GM21825 (cell line): ENCODE results near the gene CITED4.
"Not testable (repeated sequence)": the region's sequence is repeated elsewhere in the genome, so short reads cannot be mapped to it uniquely, and the experiment has no call there.

Experiments used
- ATAC-seq: cut with Tn5 transposase; IDR thresholded peaks from one replicate; pipeline ENCODE4 v1.9.1; 2021; ENCODE audit warnings: mild to moderate bottlenecking, moderate library complexity; ENCODE audit not compliant: unreplicated experiment

The CITED4 gene

DNA sequence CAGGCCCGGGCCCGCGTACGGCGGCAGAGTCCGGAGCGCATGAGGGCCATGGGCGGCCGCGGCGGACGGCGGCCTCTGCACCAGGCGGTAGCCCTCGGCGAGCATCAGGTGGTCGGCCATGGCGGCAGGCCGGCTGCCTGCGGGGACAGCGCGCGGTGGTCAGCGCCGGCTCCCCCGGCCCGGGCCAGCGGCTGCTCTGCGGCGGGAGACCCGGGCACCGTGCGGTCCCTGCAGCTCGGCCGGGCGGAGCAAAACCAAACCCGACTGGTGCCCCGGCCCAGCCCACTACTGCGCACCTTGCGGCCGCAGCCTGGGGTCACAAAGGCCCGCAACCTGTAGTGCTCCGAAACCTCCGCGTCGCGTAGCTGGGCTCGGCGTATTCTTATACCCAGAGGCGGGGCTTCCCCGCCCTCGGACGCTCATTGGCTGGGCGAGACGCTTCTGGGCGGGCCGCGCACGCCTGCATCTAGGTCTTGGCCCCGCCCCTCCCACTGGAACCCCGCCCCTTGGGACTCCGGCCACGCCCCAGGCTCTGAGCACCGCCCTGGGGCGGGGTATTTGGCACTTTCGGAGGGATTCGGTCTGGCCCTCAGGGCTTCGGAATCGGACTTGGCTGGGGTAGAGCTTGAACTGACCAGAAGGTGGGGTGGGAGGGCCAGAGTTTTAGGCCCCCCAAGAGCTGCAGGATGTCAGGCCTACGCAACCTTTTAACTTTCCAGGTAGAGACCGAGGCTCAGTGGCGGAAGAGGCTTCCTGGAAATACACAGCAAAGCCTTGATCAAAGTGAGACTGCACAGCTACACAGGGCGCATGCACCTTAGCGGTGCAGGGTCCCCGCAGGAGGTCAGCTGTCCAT is at the start of gene CITED4:
TSS of gene CITED4 (minus strand) at position 356 of the 856 bp plus-strand sequence. CDS start at position 120, 236 bp downstream.
- ATAC-seq: peak; percentile 93

DNA sequence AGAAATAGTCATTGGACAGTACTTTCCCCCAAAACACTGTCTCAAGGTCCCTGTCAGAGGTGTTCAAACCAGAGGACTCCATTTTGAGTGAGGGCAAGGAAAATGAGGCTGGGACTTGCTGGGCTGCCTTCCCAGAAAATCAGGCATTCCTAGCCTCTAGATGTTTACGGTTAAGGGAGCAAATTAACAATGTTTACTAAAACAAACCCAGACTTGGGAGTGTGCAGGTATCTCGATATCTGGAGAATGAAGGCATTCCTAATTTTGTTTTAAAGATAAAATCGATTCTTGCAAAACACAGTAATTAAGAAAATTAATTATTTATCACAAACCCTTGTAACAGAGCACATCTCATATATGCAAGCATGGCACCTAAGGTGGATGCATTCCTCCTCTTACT is 48.9 kb upstream of the CITED4 start:
- no peak for ATAC-seq

DNA sequence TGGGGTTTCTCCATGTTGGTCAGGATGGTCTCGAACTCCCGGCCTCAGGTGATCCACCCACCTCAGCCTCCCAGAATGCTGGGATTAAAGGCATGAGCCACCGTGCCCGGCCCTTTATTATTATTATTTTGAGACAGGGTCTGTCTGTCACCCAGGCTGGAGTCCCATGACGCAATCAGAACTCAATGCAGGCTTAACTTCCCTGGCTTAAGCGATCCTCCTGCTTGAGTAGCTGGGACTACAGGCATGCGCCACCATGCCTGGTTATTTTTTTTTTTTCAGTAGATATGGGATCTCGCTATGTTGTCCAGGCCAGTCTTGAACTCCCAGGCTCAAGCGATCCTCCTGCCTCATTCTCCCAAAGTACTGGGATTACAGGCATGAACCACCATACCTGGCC is 47.1 kb upstream of the CITED4 start:
- no peak for ATAC-seq

DNA sequence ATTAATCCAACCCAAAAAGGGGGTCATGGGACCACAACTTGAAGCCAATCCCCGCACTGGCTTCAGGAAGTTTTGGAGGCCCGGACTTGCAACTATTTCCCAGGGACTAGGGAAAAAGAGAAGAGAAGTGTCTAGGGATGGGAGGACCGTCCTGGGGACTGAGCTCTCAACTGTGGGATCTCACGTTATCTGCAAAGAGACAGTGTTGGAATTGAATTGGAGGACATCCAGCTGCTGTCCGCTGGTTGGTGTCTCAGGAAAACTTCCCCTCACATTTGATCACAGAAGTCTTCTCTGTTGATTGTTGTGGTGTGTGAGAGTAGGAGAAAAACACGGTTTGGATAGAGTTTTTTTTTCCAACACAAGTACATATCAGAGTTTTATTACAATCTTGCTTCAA is 46.2 kb upstream of the CITED4 start:
- no peak for ATAC-seq

DNA sequence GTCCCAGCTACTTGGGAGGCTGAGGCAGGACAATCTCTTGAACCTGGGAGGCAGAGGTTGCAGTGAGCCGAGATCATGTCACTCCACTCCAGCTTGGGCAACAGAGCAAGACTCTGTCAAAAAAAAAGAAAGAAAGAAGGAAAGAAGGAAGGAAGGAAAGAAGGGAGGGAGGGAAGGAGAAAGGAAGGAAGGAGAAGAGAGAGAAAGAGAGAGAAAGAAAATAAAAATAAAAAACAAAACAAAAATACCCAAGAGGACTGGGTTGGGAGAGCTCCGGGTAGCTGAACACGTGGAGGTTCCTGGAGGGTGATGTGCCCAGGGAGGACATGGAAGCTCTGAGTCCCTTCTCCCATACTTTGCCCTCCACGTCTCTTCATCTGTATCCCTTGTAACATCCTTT is 45.7 kb upstream of the CITED4 start:
- ATAC-seq: no peak

- ATAC-seq: no peak
Measured at GRCh38 chr1:40906781-40907400, 44.7 kb upstream of the CITED4 start.

- no peak for ATAC-seq
Measured at GRCh38 chr1:40905061-40905460, 42.9 kb upstream of the CITED4 start.

DNA sequence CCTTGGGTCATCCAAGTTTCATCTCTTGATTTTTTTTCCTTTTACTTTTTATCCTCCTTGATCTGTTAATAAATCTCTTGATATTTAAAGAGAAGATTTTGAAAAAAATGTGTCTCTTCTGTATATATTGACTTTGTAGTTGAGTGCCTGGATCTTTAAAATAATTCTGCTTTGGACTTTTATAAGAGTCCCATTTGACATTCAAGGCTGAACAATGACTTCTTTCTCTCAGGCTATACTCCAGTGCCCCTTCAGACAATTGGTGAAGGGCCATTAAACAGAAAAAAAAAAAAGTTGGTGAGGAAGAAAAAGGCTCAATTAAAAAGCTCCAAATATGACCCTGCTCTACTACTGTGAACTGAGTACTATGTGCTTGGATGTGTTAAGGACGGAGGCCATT is 40.9 kb upstream of the CITED4 start:
- no peak for ATAC-seq

DNA sequence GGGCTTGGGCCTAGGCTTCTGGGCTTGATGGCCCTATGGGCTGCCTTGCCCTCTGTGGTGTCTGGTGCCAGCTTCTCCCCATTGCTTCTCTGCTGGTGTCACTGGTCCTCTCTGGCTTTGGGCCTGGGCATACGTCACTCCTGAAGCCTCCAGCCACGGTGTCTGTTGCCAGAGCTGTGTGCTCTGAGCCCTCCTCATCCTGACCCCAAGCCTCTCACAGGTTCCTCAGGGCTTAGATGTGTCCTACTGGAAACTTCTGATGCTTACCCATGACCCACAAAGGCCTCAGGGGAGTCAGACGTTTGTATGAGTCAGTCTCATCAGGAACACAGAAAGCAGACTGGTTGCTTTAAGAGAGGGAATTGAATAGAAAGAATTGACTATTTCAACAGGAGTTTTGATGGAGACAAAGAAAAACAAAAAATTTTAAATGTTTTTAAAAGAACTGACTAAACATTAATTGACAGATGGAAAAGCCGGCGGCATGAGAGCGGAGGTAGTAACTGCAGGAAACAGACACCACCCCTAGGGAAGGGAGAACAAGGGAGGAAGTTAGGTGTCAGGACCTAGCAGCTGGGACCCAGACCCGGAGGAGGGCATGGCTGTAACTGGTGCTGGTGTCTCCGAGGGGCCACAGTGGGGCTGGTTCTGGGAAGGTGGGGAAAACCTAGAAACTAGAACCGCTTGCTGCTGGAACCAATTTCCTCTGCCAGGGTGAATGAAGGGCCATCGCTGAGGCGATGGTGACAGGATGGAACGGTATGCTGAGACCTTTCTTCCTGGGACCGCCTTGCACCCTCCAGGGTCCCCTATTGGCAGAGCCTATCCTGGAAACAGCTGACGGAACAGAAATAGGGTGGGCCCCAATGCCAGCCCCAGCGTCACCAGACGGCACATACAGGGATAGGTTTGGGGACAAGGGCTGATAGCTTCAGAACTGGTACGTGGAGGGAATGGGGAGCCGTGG is 40.0 kb upstream of the CITED4 start:
- no peak for ATAC-seq

DNA sequence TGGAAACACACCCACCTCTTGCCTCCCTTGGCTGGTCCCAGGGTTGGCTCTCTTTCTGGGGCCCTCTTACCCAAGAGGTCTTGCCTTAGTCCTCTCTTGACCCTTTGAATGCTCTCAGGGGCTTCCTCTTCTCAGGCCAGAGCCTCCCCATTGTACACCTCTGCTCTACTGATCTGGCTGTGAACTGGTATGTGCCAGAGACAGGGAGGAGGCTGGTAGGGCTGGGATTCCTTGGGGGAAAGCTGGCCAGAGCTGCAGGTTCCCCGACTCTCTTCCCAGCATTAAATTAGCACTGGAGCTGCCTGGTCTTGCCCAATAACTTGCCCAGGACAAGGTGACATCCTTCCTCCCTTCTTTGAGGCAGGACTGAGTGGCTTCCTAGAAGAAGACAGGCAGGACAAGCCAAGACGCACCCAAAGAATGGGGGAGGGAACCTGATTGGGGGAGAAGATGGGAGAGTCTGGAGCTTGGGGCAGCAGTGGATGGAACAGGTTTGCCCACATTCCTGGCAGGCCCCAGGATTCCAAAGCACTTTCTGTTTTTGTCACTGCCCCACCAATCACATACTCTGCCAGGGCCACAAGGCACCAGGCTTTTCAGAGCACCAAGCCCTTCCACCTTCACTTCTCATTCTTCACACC is 37.2 kb upstream of the CITED4 start:
- no peak for ATAC-seq

DNA sequence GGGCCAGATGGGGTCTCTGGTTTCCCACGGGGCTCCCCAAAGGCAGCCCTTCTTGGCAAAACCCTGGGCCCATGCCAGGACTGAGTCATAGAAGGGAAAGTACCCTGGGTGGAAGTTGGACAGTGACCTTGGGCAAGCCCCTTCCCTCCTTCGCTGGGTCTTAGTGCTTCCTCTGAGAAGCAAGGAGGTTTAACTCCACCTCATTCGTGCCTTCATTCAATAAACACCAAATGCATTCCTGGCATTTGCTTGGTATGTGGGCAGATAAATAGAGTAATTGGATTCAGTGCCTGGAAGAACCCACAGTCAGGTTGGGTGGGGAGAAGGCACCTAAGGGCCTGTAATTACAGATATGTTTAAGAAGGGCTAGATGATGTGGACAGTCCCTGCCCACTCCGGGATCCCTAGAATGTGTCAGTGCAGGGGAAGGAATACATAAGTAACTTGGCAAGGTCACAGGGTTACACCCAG is 36.3 kb upstream of the CITED4 start:
- ATAC-seq: no peak

GRCh38 chr1:40897513-40897912 is 35.4 kb upstream of the CITED4 start:
- no peak for ATAC-seq

- ATAC-seq: no peak
Measured at GRCh38 chr1:40896482-40896881, 34.3 kb upstream of the CITED4 start.

DNA sequence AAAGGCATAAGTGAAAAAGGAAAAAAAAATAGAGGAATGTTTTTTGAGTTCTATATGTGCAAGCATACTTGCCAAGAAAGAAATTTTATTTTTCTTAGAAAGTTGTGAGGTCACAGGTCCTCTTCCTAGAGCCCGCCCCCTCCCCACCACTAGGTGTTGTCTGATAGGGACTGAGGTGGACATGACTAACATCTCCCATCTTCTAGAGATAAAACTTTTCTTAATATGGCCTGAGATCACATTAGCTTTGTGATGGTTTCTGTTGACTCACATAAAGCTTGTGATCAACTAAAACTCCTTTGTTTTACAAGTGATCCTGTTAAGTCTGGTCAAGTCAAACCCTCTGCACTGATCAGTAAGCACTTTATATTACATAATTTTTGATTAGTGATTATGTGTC is 33.4 kb upstream of the CITED4 start:
- no peak for ATAC-seq

- not testable (repeated sequence) for ATAC-seq
Measured at GRCh38 chr1:40894858-40895257, 32.7 kb upstream of the CITED4 start.

GRCh38 chr1:40894455-40894854 is 32.3 kb upstream of the CITED4 start:
- ATAC-seq: no peak

DNA sequence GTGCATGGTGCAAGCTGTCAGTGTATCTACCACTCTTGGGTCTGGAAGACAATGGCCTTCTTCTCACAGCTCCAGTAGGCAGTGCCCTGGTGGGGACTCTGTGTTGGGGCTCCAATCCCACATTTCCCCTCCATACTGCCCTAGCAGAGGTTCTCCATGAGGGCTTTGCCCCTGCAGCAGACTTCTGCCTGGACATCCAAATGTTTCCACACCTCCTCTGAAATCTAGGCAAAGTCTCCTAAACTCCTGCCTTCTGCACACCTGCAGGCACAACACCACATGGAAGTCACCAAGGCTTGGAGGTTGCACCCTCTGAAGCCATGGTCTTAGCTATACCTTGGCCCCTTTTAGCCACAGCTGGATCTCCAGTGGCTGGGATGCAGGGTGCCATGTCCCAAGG is 31.8 kb upstream of the CITED4 start:
- ATAC-seq: no peak

GRCh38 chr1:40892354-40892753 is 30.2 kb upstream of the CITED4 start:
- no peak for ATAC-seq

GRCh38 chr1:40890771-40891170 is 28.6 kb upstream of the CITED4 start:
- ATAC-seq: no peak

- ATAC-seq: no peak
Measured at GRCh38 chr1:40887652-40888051, 25.5 kb upstream of the CITED4 start.

GRCh38 chr1:40887012-40887378 is 24.8 kb upstream of the CITED4 start:
- ATAC-seq: no peak
